Neutrophil (primary cell): Measurements from ENCODE around the gene IVNS1ABP.
"Not testable (repeated sequence)": the region's sequence is repeated elsewhere in the genome, so short reads cannot be mapped to it uniquely, and the experiment has no call there.

Experiments
- H3K27ac ChIP-seq: fragments of 200-600 bp; sonication (generic); 2 replicates; pipeline ENCODE4 v1.5.1; 2016; ENCODE audit warnings: mild to moderate bottlenecking, moderate library complexity
- H3K27me3 ChIP-seq: fragments of 200-600 bp; sonication (generic); 2 replicates; pipeline ENCODE4 v1.6.0; 2016; ENCODE audit warnings: mild to moderate bottlenecking
- H3K36me3 ChIP-seq: fragments of 200-600 bp; sonication (generic); 2 replicates; pipeline ENCODE4 v1.5.1; 2017
- H3K4me1 ChIP-seq, 2 experiments: fragments of 200-600 bp in 1 of 2; sonication (generic) in 1 of 2; 1 replicate in 1 of 2; 2 replicates in 1 of 2; pipeline versions ENCODE4 v1.5.1 to v1.6.1; 2013 to 2016; ENCODE audit warnings: low read depth in 1 of 2, low read length in 1 of 2, mild to moderate bottlenecking in 1 of 2, moderate library complexity in 1 of 2; ENCODE audit not compliant: control insufficient read depth in 1 of 2, insufficient read depth in 1 of 2
- H3K4me3 ChIP-seq, 2 experiments: fragments of 200-600 bp in 1 of 2; sonication (generic) in 1 of 2; 1 replicate in 1 of 2; 2 replicates in 1 of 2; pipeline ENCODE4 v1.5.1; 2013 to 2016; ENCODE audit warnings: low read depth in 1 of 2, low read length in 1 of 2, mild to moderate bottlenecking in 1 of 2, moderate library complexity in 1 of 2
- H3K9me3 ChIP-seq: fragments of 200-600 bp; sonication (generic); 2 replicates; pipeline ENCODE4 v1.5.1; 2016
- CTCF ChIP-seq: fragments of 200-600 bp; sonication (generic); IDR thresholded peaks from 2 replicates; pipeline ENCODE4 v1.5.1; 2016; ENCODE audit warnings: antibody characterized with exemption

The IVNS1ABP gene

GRCh38 chr1:185317034-185317885 is at the start of gene IVNS1ABP:
TSS of gene IVNS1ABP (minus strand) at chr1:185317243. CDS start at chr1:185309493, 7,750 bp downstream.
- Histone ChIP-seq H3K4me1 (peaks cover 62 to 63% of the 10 kb centered on the region in 2 experiments), H3K36me3 (no peaks in the 10 kb centered on the region), H3K9me3 (no peaks in the 10 kb centered on the region), H3K27ac (peak within 1 kb of the TSS; percentile 99), H3K4me3 (peak within 1 kb of the TSS; percentile 93 to 98), H3K27me3 (no peaks in the 10 kb centered on the region)
- peak; percentile 64 for TF ChIP-seq CTCF

GRCh38 chr1:185365951-185366350 is 48.9 kb upstream of the IVNS1ABP start:
- peaks cover 11 to 18% of the 10 kb centered on the region in 2 experiments for H3K4me1 ChIP-seq
- H3K4me3 ChIP-seq = no peak overlapping the region
- no peak overlapping the region for H3K27ac ChIP-seq
- no peak for TF ChIP-seq CTCF
- H3K36me3 ChIP-seq = no peaks in the 10 kb centered on the region
- no peaks in the 10 kb centered on the region for H3K27me3 ChIP-seq
- H3K9me3 ChIP-seq = no peaks in the 10 kb centered on the region

- not testable (repeated sequence) for H3K27ac ChIP-seq, H3K9me3 ChIP-seq, H3K36me3 ChIP-seq, H3K27me3 ChIP-seq, H3K4me3 ChIP-seq
- peaks cover 11% of the 10 kb centered on the region in 2 experiments for H3K4me1 ChIP-seq
Observed at GRCh38 chr1:185364528-185364927, 47.5 kb upstream of the IVNS1ABP start.

GRCh38 chr1:185363205-185363604 is 46.2 kb upstream of the IVNS1ABP start:
- H3K4me1 ChIP-seq = no peaks in the 10 kb centered on the region
- H3K27ac ChIP-seq = no peak overlapping the region
- no peak overlapping the region for H3K4me3 ChIP-seq
- H3K36me3 ChIP-seq = no peaks in the 10 kb centered on the region
- no peaks in the 10 kb centered on the region for H3K9me3 ChIP-seq
- TF ChIP-seq CTCF = no peak
- no peaks in the 10 kb centered on the region for H3K27me3 ChIP-seq

- Histone ChIP-seq H3K27ac (no peak overlapping the region), H3K4me3 (no peak overlapping the region), H3K4me1 (no peaks in the 10 kb centered on the region), H3K9me3 (no peaks in the 10 kb centered on the region), H3K27me3 (no peaks in the 10 kb centered on the region), H3K36me3 (no peaks in the 10 kb centered on the region)
- no peak for TF ChIP-seq CTCF
Observed at GRCh38 chr1:185360714-185361113, 43.7 kb upstream of the IVNS1ABP start.

GRCh38 chr1:185358957-185359356 is 41.9 kb upstream of the IVNS1ABP start:
- H3K9me3 ChIP-seq = no peaks in the 10 kb centered on the region
- H3K27ac ChIP-seq = no peak overlapping the region
- no peak overlapping the region for H3K4me3 ChIP-seq
- H3K27me3 ChIP-seq = no peaks in the 10 kb centered on the region
- no peaks in the 10 kb centered on the region for H3K4me1 ChIP-seq
- no peaks in the 10 kb centered on the region for H3K36me3 ChIP-seq
- no peak for TF ChIP-seq CTCF
